NB4 (cell line): ENCODE measurements around the gene CTNNA3.
"Not testable (repeated sequence)": the region's sequence is repeated elsewhere in the genome, so short reads cannot be mapped to it uniquely, and the experiment has no call there.

Source experiments
- DNase-seq: peaks from one replicate; pipeline ENCODE4 v3.0.0; 2010; ENCODE audit warnings: low read depth
- H3K4me3 ChIP-seq: one replicate; pipeline ENCODE4 v1.5.1; 2011; ENCODE audit warnings: mild to moderate bottlenecking, low read depth, low read length, moderate library complexity
- CTCF ChIP-seq: IDR thresholded peaks from one replicate; pipeline ENCODE4 v1.5.1; 2012; ENCODE audit warnings: low read depth, low read length
- MAX ChIP-seq: IDR thresholded peaks from 2 replicates; pipeline ENCODE4 v1.6.1; 2011; ENCODE audit warnings: low read depth, low read length
- MYC ChIP-seq: IDR thresholded peaks from 2 replicates; pipeline ENCODE4 v1.6.1; 2011; ENCODE audit warnings: low read depth, low read length
- POLR2A ChIP-seq: IDR thresholded peaks from 2 replicates; pipeline ENCODE4 v1.6.1; 2011; ENCODE audit warnings: mild to moderate bottlenecking; ENCODE audit not compliant: insufficient read length; ENCODE audit errors: extremely low read depth

The CTNNA3 gene

GRCh38 chr10:66378117-66378876, 1317.7 kb downstream of the CTNNA3 start:
- peak; percentile 17 for DNase-seq
- TF ChIP-seq CTCF: no peak
- no peak for TF ChIP-seq POLR2A
- TF ChIP-seq MAX: no peak
- no peak for TF ChIP-seq MYC
- H3K4me3 ChIP-seq: no peak overlapping the region

- no peak for DNase-seq
- TF ChIP-seq MAX: no peak
- no peak for TF ChIP-seq CTCF
- no peak for TF ChIP-seq MYC
- no peak for TF ChIP-seq POLR2A
- no peak overlapping the region for H3K4me3 ChIP-seq
These were observed 1327.8 kb downstream of the CTNNA3 start for GRCh38 chr10:66368146-66368545.

GRCh38 chr10:66366163-66366562, 1329.8 kb downstream of the CTNNA3 start:
- no peak for TF ChIP-seq MYC
- no peak overlapping the region for H3K4me3 ChIP-seq
- DNase-seq: no peak

- TF ChIP-seq MAX: no peak
- no peak for TF ChIP-seq CTCF
- no peak for TF ChIP-seq POLR2A
- H3K4me3 ChIP-seq: no peak overlapping the region
- DNase-seq: no peak
These were observed 1330.3 kb downstream of the CTNNA3 start for GRCh38 chr10:66365686-66366085.

- H3K4me3 ChIP-seq: no peak overlapping the region
These were observed 1333.5 kb downstream of the CTNNA3 start for GRCh38 chr10:66362522-66362921.

GRCh38 chr10:66353822-66354221, 1342.2 kb downstream of the CTNNA3 start:
- H3K4me3 ChIP-seq, DNase-seq: not testable (repeated sequence)

More at GRCh38 chr10:66362522-66362921, 1333.5 kb downstream of the CTNNA3 start:
- TF ChIP-seq POLR2A (no peak), MYC (no peak), MAX (no peak), CTCF (no peak)
- no peak for DNase-seq

GRCh38 chr10:66353422-66353821, 1342.6 kb downstream of the CTNNA3 start:
- no peak overlapping the region for H3K4me3 ChIP-seq
- TF ChIP-seq MAX: no peak
- no peak for TF ChIP-seq CTCF
- TF ChIP-seq MYC: no peak
- no peak for TF ChIP-seq POLR2A
- no peak for DNase-seq
